Progenitor cell of endocrine pancreas (in vitro differentiated cells): ENCODE results near the gene TAX1BP1. TPM values are rescaled to one million over a fixed set of nuclear protein-coding genes. Genes with fewer than 3 reads are reported as not detected.

Source experiments
- DNase-seq: peaks from one replicate; pipeline ENCODE4 v3.0.0; 2021; ENCODE audit warnings: low spot score; ENCODE audit not compliant: unreplicated experiment
- H3K27ac Mint-ChIP-seq: 2 replicates; pipeline ENCODE4 v1.8.0; 2021; ENCODE audit warnings: mild to moderate bottlenecking, moderate library complexity, mixed read lengths
- H3K27me3 Mint-ChIP-seq: 2 replicates; pipeline ENCODE4 v1.8.0; 2021; ENCODE audit warnings: mixed read lengths
- H3K36me3 Mint-ChIP-seq: 2 replicates; pipeline ENCODE4 v1.8.0; 2022; ENCODE audit warnings: mixed read lengths; ENCODE audit not compliant: insufficient read depth
- H3K4me1 Mint-ChIP-seq: 2 replicates; pipeline ENCODE4 v1.8.0; 2021; ENCODE audit warnings: low read depth, mixed read lengths
- H3K4me3 Mint-ChIP-seq: 2 replicates; pipeline ENCODE4 v1.8.0; 2021; ENCODE audit warnings: low read depth, mild to moderate bottlenecking, moderate library complexity, mixed read lengths
- H3K9me3 Mint-ChIP-seq: 2 replicates; pipeline ENCODE4 v1.8.0; 2021; ENCODE audit warnings: low read depth, mixed read lengths
- total RNA-seq: library from RNA; stranded (reverse); gene quantifications from 2 replicates; pipeline ENCODE4 v1.2.1, GENCODE V29; 2021
- TF ChIP-seq, protein P1 (sequence below): fragments of 200-600 bp; sonication (generic); IDR thresholded peaks from one replicate; pipeline ENCODE4 v1.5.0; 2021; ENCODE audit warnings: antibody characterized with exemption, mild to moderate bottlenecking; ENCODE audit not compliant: unreplicated experiment

The TAX1BP1 gene
- total RNA-seq, 1 donor from 2014 or later: 101 TPM

DNA sequence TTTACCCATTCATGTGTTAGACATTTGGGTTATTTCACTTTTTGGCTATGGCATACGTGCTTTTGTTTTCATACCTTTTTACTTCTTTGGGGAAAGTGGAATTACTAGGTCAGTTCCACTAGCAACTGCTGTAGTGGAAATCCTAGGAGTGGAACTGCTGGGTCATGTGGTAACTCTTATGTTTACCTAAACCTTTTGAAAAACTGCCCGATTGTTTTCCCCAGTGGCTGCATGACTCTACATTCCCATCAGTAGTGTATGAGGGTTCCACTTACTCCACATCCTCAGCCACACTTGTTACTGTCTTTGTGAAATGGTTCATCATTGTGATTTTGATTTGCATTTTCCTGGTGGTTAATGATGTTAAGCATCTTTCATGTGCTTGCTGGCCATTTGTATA, 82.3 kb downstream of the TAX1BP1 start:
- Mint-ChIP-seq H3K4me1 (no peaks in the 10 kb centered on the region), H3K27ac (no peak overlapping the region), H3K9me3 (no peaks in the 10 kb centered on the region), H3K4me3 (no peak overlapping the region), H3K36me3 (peaks cover 9% of the 10 kb centered on the region), H3K27me3 (no peaks in the 10 kb centered on the region)
- no peak for DNase-seq
- TF ChIP-seq, protein P1, sequence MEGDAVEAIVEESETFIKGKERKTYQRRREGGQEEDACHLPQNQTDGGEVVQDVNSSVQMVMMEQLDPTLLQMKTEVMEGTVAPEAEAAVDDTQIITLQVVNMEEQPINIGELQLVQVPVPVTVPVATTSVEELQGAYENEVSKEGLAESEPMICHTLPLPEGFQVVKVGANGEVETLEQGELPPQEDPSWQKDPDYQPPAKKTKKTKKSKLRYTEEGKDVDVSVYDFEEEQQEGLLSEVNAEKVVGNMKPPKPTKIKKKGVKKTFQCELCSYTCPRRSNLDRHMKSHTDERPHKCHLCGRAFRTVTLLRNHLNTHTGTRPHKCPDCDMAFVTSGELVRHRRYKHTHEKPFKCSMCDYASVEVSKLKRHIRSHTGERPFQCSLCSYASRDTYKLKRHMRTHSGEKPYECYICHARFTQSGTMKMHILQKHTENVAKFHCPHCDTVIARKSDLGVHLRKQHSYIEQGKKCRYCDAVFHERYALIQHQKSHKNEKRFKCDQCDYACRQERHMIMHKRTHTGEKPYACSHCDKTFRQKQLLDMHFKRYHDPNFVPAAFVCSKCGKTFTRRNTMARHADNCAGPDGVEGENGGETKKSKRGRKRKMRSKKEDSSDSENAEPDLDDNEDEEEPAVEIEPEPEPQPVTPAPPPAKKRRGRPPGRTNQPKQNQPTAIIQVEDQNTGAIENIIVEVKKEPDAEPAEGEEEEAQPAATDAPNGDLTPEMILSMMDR: no peak

GRCh38 chr7:27825891-27826290, 85.9 kb downstream of the TAX1BP1 start:
- no peaks in the 10 kb centered on the region for H3K4me1 Mint-ChIP-seq
- H3K4me3 Mint-ChIP-seq: no peak overlapping the region
- no peaks in the 10 kb centered on the region for H3K9me3 Mint-ChIP-seq
- peaks cover 10% of the 10 kb centered on the region for H3K36me3 Mint-ChIP-seq
- no peaks in the 10 kb centered on the region for H3K27me3 Mint-ChIP-seq
- H3K27ac Mint-ChIP-seq: no peak overlapping the region
- DNase-seq: no peak
- TF ChIP-seq, protein P1: no peak

GRCh38 chr7:27826357-27826756, 86.4 kb downstream of the TAX1BP1 start:
- Mint-ChIP-seq H3K4me3 (no peak overlapping the region), H3K27me3 (no peaks in the 10 kb centered on the region), H3K27ac (no peak overlapping the region), H3K9me3 (no peaks in the 10 kb centered on the region), H3K36me3 (peaks cover 10% of the 10 kb centered on the region), H3K4me1 (no peaks in the 10 kb centered on the region)
- TF ChIP-seq, protein P1: no peak
- no peak for DNase-seq

- Mint-ChIP-seq H3K9me3 (no peaks in the 10 kb centered on the region), H3K36me3 (peaks cover 6% of the 10 kb centered on the region), H3K27me3 (no peaks in the 10 kb centered on the region), H3K27ac (no peak overlapping the region), H3K4me1 (peaks cover 6% of the 10 kb centered on the region), H3K4me3 (no peak overlapping the region)
- TF ChIP-seq, protein P1: no peak
- DNase-seq: no peak
These were observed 94.4 kb downstream of the TAX1BP1 start for GRCh38 chr7:27834179-27834921.

GRCh38 chr7:27835376-27835775, 95.4 kb downstream of the TAX1BP1 start:
- H3K36me3 Mint-ChIP-seq: peaks cover 5% of the 10 kb centered on the region
- TF ChIP-seq, protein P1: no peak
- peaks cover 6% of the 10 kb centered on the region for H3K4me1 Mint-ChIP-seq
- H3K27ac Mint-ChIP-seq: no peak overlapping the region
- H3K9me3 Mint-ChIP-seq: no peaks in the 10 kb centered on the region
- DNase-seq: no peak
- H3K27me3 Mint-ChIP-seq: no peaks in the 10 kb centered on the region
- no peak overlapping the region for H3K4me3 Mint-ChIP-seq
